Adrenal gland (tissue), 12 donors: Measurements from ENCODE around the gene CFAP74. TPM values are rescaled to one million over a fixed set of nuclear protein-coding genes. Genes with fewer than 3 reads are reported as not detected.
A peak's percentile ranks its signal among the peaks of the same experiment; 100 is the strongest.

ENCODE experiments used
- DNase-seq, 7 donors: peaks; one replicate each; pipeline ENCODE4 v3.0.0-alpha.2; 2019 to 2020
- H3K27ac ChIP-seq, 5 donors: fragments of 200-600 bp; sonication (generic) in 4 of 5; 1 replicate in 3 of 5; 2 replicates in 2 of 5; pipeline versions ENCODE4 v1.5.1 to v1.8.0; 2016 to 2020; ENCODE audit warnings: mild to moderate bottlenecking in 1 of 5
- H3K27me3 ChIP-seq: fragments of 200-600 bp; 2 replicates; pipeline ENCODE4 v1.8.0; 2021
- H3K36me3 ChIP-seq, 2 donors: fragments of 200-600 bp; replicated peaks in 1 of 2; 1 replicate in 1 of 2; 2 replicates in 1 of 2; pipeline versions ENCODE4 v1.5.1 to v1.8.0; 2018 to 2022
- H3K4me1 ChIP-seq, 2 donors: fragments of 200-600 bp; replicated peaks in 1 of 2; 1 replicate in 1 of 2; 2 replicates in 1 of 2; pipeline versions ENCODE4 v1.5.1 to v1.8.0; 2018 to 2021
- H3K4me3 ChIP-seq, 4 donors: fragments of 200-600 bp; sonication (generic) in 3 of 4; one replicate each; pipeline ENCODE4 v1.5.1; 2016 to 2018
- H3K9me3 ChIP-seq, 3 donors: fragments of 200-600 bp; sonication (generic) in 1 of 3; replicated peaks in 1 of 3; 1 replicate in 2 of 3; 2 replicates in 1 of 3; pipeline versions ENCODE4 v1.5.1 to v1.8.0; 2016 to 2021
- CTCF ChIP-seq, 6 experiments: fragments of 450-650 bp in 4 of 6; fragments of 200-600 bp in 2 of 6; sonication (generic) in 1 of 6; IDR thresholded peaks; 1 replicate in 5 of 6; 2 replicates in 1 of 6; pipeline versions ENCODE4 v1.5.1 to v1.8.0; 2016 to 2021; ENCODE audit warnings: antibody characterized with exemption in 6 of 6, mild to moderate bottlenecking in 2 of 6, moderate library complexity in 1 of 6
- POLR2A ChIP-seq, 2 donors: fragments of 450-650 bp; IDR thresholded peaks; one replicate each; pipeline ENCODE4 v1.6.1; 2017; ENCODE audit warnings: antibody characterized with exemption in 2 of 2, mild to moderate bottlenecking in 2 of 2, moderate library complexity in 1 of 2
- WGBS, 4 donors: extraction: QIAGEN DNeasy Blood & Tissue Kit in 2 of 4; methylation state at CpG; one replicate each; pipeline versions ENCODE4 v1.1.5 to v1.1.7; 2013 to 2017; 5-methylcytosine and 5-hydroxymethylcytosine counted together
- intact Hi-C, 2 donors: fragments of 100-400 bp; cut with DNase I; formaldehyde crosslinking; loops; one replicate each; pipeline versions ENCODE4 v1.14.1 to v1.15.0; 2022 to 2023
- polyA plus RNA-seq, 3 donors: library from polyadenylated mRNA; stranded (reverse); fragments of 200-250 nt in 2 of 3; fragments of 350-450 nt in 1 of 3; fragmentation: Illumina TruSeq in 1 of 3; extraction: RNeasy Lipid Tissue Mini Kit (QIAGEN cat#74804) in 1 of 3; gene quantifications; one replicate each; pipeline ENCODE4 v1.2.3, GENCODE V29; 2013 to 2014
- total RNA-seq, 9 donors: library from RNA; depleted of rRNA in 4 of 9; stranded (reverse); fragments of >200 nt in 4 of 9; fragments of 120-200 nt in 1 of 9; fragmentation: NEBNext Ultra II Directional in 1 of 9; extraction: Animal tissue kit (Norgen Biotek cat#: 25700) in 1 of 9; gene quantifications; one replicate each; pipeline versions ENCODE4 v1.1.0 to v1.2.4, GENCODE V29; 2013 to 2023
- donor health status: healthy with polysubstance abuse.
- donor health status: Bipolar disorder and iron deficiency.
- donor health status: DM: yes; HTN: yes; CAD: no.
- donor health status: DM: no; HTN: no; CAD: no.
- donor health status: DM: no; HTN: no; CAD: no.
- donor health status: DM: yes; HTN: yes; CAD: no.

The CFAP74 gene
- total and polyA plus RNA-seq, 12 donors: 0.11 to 7.6 (median 2.8) TPM; not detected in 1

GRCh38 chr1:1926886-1927660, 76.5 kb downstream of the CFAP74 start:
- intact Hi-C loops: no loop called here
- WGBS, 4 donors: 85 to 91% (median 87%) methylated on average over 13 to 21 of the region's 21 CpGs
- Histone ChIP-seq H3K36me3 (no peaks in the 10 kb centered on the region), H3K9me3 (no peaks in the 10 kb centered on the region), H3K4me3 (no peak overlapping the region), H3K27me3 (no peaks in the 10 kb centered on the region), H3K27ac (no peak overlapping the region), H3K4me1 (no peaks in the 10 kb centered on the region)
- peak in 2 of 7 donors; percentile 17 to 20 for DNase-seq
- no peak for TF ChIP-seq POLR2A (IDR thresholded peaks at IDR 0.05)
- no peak for TF ChIP-seq CTCF (IDR thresholded peaks at IDR 0.05)

DNA sequence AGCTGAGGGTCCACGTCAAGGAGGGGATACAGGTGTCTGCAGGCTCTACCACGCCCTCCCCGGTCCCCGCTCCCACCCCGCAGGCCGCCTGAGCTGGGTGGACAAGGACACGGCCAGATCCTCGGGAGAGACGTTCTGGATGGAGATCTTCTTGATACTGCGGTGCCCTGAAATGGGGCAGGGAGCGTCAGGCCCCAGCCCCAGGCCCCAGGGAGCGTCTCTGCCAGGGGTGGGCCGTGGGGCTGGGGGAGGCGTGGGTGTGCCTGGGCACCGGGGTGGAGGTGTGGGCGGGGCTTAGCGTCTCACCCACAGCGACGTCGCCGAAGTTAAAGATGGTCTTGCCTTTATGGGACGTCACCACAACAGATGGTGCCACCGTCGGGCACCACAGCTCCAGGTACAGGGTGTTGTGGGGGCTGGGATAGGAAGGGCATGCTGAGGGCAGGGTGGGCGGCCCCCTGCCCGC, 77.2 kb downstream of the CFAP74 start:
- Histone ChIP-seq H3K4me1 (no peaks in the 10 kb centered on the region), H3K27me3 (no peaks in the 10 kb centered on the region), H3K27ac (no peak overlapping the region), H3K36me3 (no peaks in the 10 kb centered on the region), H3K4me3 (no peak overlapping the region), H3K9me3 (no peaks in the 10 kb centered on the region)
- intact Hi-C loops: no loop called here
- DNase-seq: peak in 1 of 7 donors; percentile 18
- no peak for TF ChIP-seq CTCF (IDR thresholded peaks at IDR 0.05)
- TF ChIP-seq POLR2A (IDR thresholded peaks at IDR 0.05): no peak
- WGBS, 4 donors: 83 to 88% (median 85%) methylated on average over 14 to 26 of the region's 26 CpGs

GRCh38 chr1:1925437-1926345, 77.9 kb downstream of the CFAP74 start:
- peak in 2 of 7 donors; percentile 16 to 18 for DNase-seq
- intact Hi-C loops: no loop called here
- WGBS, 4 donors: 85 to 98% (median 86%) methylated on average over 8 to 27 of the region's 27 CpGs

More at GRCh38 chr1:1925437-1926345, 77.9 kb downstream of the CFAP74 start:
- no peak overlapping the region for H3K27ac ChIP-seq
- no peaks in the 10 kb centered on the region for H3K36me3 ChIP-seq
- TF ChIP-seq POLR2A (IDR thresholded peaks at IDR 0.05) (no peak), CTCF (IDR thresholded peaks at IDR 0.05) (no peak)
- no peaks in the 10 kb centered on the region for H3K4me1 ChIP-seq
- H3K4me3 ChIP-seq: no peak overlapping the region
- H3K9me3 ChIP-seq: no peaks in the 10 kb centered on the region
- no peaks in the 10 kb centered on the region for H3K27me3 ChIP-seq
